ENCODE data around the gene ZNF333. TPM values are rescaled to one million over a fixed set of nuclear protein-coding genes. Genes with fewer than 3 reads are reported as not detected.

Gene ZNF333
- total RNA-seq, result 30.0 TPM

DNA sequence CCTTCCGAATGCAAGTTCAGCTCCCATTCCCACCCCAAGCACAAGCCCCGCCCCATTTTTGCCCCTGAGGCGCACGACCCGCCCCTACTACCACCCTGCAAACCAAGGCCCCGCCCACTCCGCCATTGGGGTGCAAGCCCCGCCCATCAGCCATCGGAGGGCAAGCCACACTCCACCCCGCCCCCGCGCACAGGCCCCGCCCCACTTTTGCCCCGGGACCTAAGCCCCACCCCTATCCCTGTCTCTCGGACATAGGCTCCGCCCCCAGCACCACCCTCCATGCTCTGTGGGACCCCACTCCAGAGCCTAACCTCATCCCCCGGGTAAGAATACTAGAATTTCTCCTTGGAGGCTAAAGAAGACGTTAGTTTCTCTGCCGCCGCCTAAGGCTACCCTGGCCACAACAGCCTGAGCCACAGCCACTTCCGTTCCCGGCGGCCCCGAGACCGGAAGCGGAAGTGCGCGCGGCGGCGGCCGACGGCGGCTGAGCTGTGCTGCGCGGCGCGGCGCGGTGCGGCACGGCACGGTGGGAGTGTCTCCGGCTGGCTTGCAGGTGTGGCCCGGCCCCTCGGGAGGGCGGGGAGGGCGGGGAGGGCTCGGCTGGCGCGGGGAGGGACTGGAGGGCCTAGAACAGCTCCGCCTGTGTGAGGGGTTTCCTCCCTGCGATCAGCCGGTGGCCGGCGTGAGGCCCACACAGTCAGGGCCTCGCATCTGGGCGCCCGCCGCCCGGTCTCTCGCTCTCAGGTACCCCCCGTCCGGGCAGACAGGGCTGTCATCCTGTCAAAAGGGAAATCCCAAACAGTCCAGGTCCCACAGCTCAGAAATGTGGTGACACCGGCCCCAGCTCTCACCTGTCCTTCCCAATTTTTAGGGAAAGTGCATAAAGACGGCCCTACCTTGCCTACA lies at the start of gene ZNF333:
TSS of gene ZNF333 (plus strand) at position 451 of the 906 bp plus-strand sequence. CDS start 3,444 bp downstream, outside the sequence.

DNA sequence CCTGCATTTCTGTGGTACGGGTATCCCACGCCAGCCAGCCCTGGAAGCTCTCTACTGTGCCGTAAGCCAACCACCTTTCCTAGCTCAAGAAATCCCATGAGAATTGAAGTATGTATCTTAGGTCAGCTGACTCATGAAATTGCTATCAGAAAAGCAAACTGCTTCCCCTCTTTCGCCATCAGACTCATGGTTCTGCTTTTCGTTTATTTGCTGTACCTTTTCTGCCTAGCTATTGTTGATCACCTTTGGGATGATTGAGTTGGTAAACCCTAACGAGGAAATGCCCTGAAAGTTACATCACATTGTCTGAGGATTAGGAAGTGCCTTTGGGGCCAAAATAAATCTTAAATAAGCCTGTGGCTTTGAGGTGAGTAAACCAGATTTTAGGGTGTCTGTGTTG lies 15.1 kb upstream of the ZNF333 start, which contains the start of gene ADGRE3:
TSS of gene ADGRE3 (minus strand) at position 81 of the 400 bp plus-strand sequence. CDS start at position 7, 74 bp downstream.

DNA sequence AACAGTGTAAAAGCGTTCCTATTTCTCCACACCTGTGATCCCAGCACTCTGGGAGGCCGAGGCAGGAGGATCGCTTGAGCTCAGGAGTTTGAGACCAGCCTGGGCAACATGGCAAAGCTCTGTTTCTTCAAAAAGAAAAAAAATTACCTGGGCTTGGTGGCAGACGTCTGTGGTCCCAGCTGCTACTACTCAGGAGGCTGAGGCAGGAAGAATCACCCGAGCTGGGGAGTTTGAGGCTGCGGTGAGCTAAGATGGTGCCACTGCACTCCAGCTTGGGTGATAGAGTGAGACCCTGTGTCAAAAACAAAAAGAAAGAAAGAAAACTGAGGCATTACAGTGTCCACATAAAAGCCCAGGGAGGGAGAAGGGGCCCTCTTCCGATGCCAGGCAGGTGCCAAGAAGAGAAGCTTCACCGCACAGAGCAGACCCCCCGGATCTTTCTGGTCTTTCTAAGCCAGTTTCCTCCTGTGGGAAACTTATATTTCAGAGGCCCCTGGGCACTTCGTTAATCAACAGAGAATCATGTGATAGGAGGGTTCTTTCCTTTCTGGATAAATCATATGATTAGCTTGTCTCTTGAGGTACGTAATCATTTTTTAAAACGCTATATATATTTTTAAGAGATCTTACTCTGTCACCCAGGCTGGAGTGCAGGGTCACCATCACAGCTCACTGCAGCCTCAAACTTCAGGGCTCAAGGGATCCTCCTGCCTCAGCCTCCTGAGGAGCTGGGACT lies 88.4 kb downstream of the ZNF333 start, which contains the start of gene ADGRE2:
TSS of gene ADGRE2 (minus strand) at position 451 of the 736 bp plus-strand sequence. CDS start 1,804 bp downstream, outside the sequence.

Other genes with a start within 250 kb of the ZNF333 start
- gene PTGER1, start 214.7 kb upstream of the ZNF333 start, total RNA-seq, result 0.69 TPM
- 45.0 TPM for gene GIPC1, start 193.9 kb upstream of the ZNF333 start, total RNA-seq
- gene DNAJB1, start 171.7 kb upstream of the ZNF333 start, total RNA-seq, result 49.4 TPM
- gene TECR, start 160.5 kb upstream of the ZNF333 start, total RNA-seq, result 22.8 TPM
- gene NDUFB7, start 118.0 kb upstream of the ZNF333 start, total RNA-seq, result 169 TPM
- 0.46 TPM for gene CLEC17A, start 107.0 kb upstream of the ZNF333 start, total RNA-seq
- gene ADGRE3, start 15.2 kb upstream of the ZNF333 start, total RNA-seq, result not detected
- gene ADGRE2, start 88.5 kb downstream of the ZNF333 start, total RNA-seq, result under 0.01 TPM
- gene OR7A5, start 145.1 kb downstream of the ZNF333 start, total RNA-seq, result not detected
- not detected for gene OR7C1, start 145.1 kb downstream of the ZNF333 start, total RNA-seq
- not detected for gene OR7A10, start 158.9 kb downstream of the ZNF333 start, total RNA-seq
- not detected for gene OR7A17, start 196.1 kb downstream of the ZNF333 start, total RNA-seq

Measured in diencephalon (tissue), 1 donor.